22Rv1 (cell line): Measurements from ENCODE around the gene COL1A1.
A peak's percentile ranks its signal among the peaks of the same experiment; 100 is the strongest.

Experiments used
- H3K27ac ChIP-seq: fragments of 450-650 bp; 2 replicates; pipeline ENCODE4 v1.5.1; 2017
- CTCF ChIP-seq: fragments of 450-650 bp; IDR thresholded peaks from 2 replicates; pipeline ENCODE4 v1.5.1; 2017; ENCODE audit warnings: mild to moderate bottlenecking
- ZFX ChIP-seq: fragments of 450-650 bp; IDR thresholded peaks from 2 replicates; pipeline ENCODE4 v1.6.1; 2017; ENCODE audit warnings: antibody characterized with exemption, borderline replicate concordance

Gene COL1A1

GRCh38 chr17:50199211-50199802 lies 2.1 kb downstream of the COL1A1 start:
- TF ChIP-seq CTCF = no peak
- no peak for TF ChIP-seq ZFX
- peak overlapping the region; percentile 95 for H3K27ac ChIP-seq

GRCh38 chr17:50198026-50198669 lies 3.3 kb downstream of the COL1A1 start:
- peak overlapping the region; percentile 95; the same call in 1 of the 2 replicates for H3K27ac ChIP-seq
- no peak for TF ChIP-seq ZFX
- peak; percentile 75 for TF ChIP-seq CTCF

GRCh38 chr17:50196826-50197225 lies 4.6 kb downstream of the COL1A1 start:
- no peak overlapping the region for H3K27ac ChIP-seq
- TF ChIP-seq CTCF (no peak), ZFX (no peak)

GRCh38 chr17:50196036-50196435 lies 5.4 kb downstream of the COL1A1 start:
- no peak overlapping the region for H3K27ac ChIP-seq
- TF ChIP-seq ZFX (no peak), CTCF (no peak)

GRCh38 chr17:50194934-50195865 lies 6.2 kb downstream of the COL1A1 start:
- no peak for TF ChIP-seq ZFX
- no peak for TF ChIP-seq CTCF
- H3K27ac ChIP-seq = no peak overlapping the region

- no peak overlapping the region for H3K27ac ChIP-seq
- no peak for TF ChIP-seq ZFX
- no peak for TF ChIP-seq CTCF
Measured at GRCh38 chr17:50194140-50194933, 7.1 kb downstream of the COL1A1 start.
